HUES48 (cell line): Measurements from ENCODE around the gene UTS2.

Experiments
- H3K27ac ChIP-seq: one replicate; pipeline ENCODE4 v1.7.0; 2013; ENCODE audit warnings: low read depth, low read length, inconsistent platforms
- H3K27me3 ChIP-seq: 2 replicates; pipeline ENCODE4 v1.6.1; 2013; ENCODE audit warnings: mild to moderate bottlenecking, low read length; ENCODE audit not compliant: control insufficient read depth, insufficient read depth
- H3K36me3 ChIP-seq: 2 replicates; pipeline ENCODE4 v1.6.1; 2013; ENCODE audit warnings: low read length; ENCODE audit not compliant: control insufficient read depth, insufficient read depth
- H3K4me1 ChIP-seq: 2 replicates; pipeline ENCODE4 v1.6.1; 2013; ENCODE audit warnings: mild to moderate bottlenecking, low read length; ENCODE audit not compliant: control insufficient read depth, insufficient read depth
- H3K4me3 ChIP-seq: 2 replicates; pipeline ENCODE4 v1.5.1; 2013; ENCODE audit warnings: mild to moderate bottlenecking, low read depth, low read length
- H3K9ac ChIP-seq: 2 replicates; pipeline ENCODE4 v1.6.1; 2013; ENCODE audit warnings: mild to moderate bottlenecking, low read depth, low read length, moderate library complexity
- H3K9me3 ChIP-seq: 2 replicates; pipeline ENCODE4 v1.6.1; 2013; ENCODE audit warnings: low read length; ENCODE audit not compliant: control insufficient read depth, insufficient read depth

Gene UTS2

GRCh38 chr1:7809742-7810141, 43.1 kb downstream of the UTS2 start:
- H3K4me1 ChIP-seq = no peaks in the 10 kb centered on the region
- H3K36me3 ChIP-seq = peaks cover 25% of the 10 kb centered on the region
- H3K27ac ChIP-seq = no peak overlapping the region
- no peak overlapping the region for H3K9ac ChIP-seq
- H3K4me3 ChIP-seq = no peak overlapping the region
- H3K27me3 ChIP-seq = no peaks in the 10 kb centered on the region
- peaks cover 20% of the 10 kb centered on the region for H3K9me3 ChIP-seq

GRCh38 chr1:7808253-7808844, 44.5 kb downstream of the UTS2 start:
- peaks cover 9% of the 10 kb centered on the region for H3K9me3 ChIP-seq
- peaks cover 35% of the 10 kb centered on the region for H3K36me3 ChIP-seq
- no peak overlapping the region for H3K9ac ChIP-seq
- no peaks in the 10 kb centered on the region for H3K27me3 ChIP-seq
- no peaks in the 10 kb centered on the region for H3K4me1 ChIP-seq
- H3K27ac ChIP-seq = no peak overlapping the region
- no peak overlapping the region for H3K4me3 ChIP-seq

DNA sequence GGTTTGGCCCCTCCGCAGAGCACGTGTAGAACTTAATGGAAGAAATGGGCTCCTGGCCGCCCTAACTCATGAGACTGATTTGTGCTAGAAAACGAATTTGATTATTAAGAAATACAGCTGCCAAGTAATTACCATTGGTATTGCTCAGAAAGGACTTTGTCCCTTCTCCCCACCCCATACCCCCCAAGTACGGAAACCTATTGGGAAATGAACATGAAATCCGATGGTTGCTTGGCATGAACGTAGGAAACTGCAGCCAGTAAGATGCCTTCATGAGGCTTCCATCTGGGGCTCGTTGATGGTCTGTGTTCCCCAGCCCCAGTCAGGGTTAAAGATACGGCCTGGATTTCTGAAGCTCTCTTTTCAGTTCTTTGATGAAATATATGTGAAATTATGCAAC, 47.4 kb downstream of the UTS2 start:
- Histone ChIP-seq H3K27me3 (no peaks in the 10 kb centered on the region), H3K36me3 (peaks cover 28% of the 10 kb centered on the region), H3K27ac (no peak overlapping the region), H3K4me1 (peaks cover 8% of the 10 kb centered on the region; the same call in 1 of the 2 replicates), H3K4me3 (no peak overlapping the region), H3K9me3 (no peaks in the 10 kb centered on the region), H3K9ac (no peak overlapping the region)
